ENCODE data around the gene NREP.

NREP gene

DNA sequence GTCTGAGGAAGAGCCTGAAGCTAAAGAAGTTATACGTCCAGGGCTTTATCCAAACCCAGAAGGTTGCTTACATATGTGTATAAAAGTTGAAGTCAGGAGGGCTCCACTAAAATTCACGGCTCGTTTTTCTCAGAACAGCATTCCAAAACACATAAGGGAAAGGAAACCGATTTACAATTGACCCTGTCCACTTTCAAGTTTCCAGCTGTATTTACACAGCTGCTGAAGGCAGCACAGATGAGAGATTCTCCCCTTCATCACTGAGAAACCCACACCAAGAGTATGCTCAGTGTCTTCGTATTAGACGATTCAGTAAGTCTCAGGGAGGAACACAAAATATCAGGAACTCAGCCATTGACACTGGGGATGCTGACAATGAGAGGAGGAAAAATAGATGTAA is 5.9 kb upstream of the NREP start:
- Histone ChIP-seq H3K36me3 (ENCODE audit: insufficient read depth, low read length) (no peaks in the 10 kb centered on the region), H3K4me2 (ENCODE audit: low read length) (no peak overlapping the region), H3K4me1 (ENCODE audit: control insufficient read depth, insufficient read depth, low read length) (peaks cover 16% of the 10 kb centered on the region), H3K9ac (ENCODE audit: low read depth, low read length) (no peak overlapping the region), H3K4me3 (ENCODE audit: low read length) (no peak overlapping the region), H3K9me3 (replicated peaks; ENCODE audit: low read length) (no peaks in the 10 kb centered on the region), H3K27me3 (ENCODE audit: control insufficient read depth, insufficient read depth, low read length) (no peaks in the 10 kb centered on the region)

DNA sequence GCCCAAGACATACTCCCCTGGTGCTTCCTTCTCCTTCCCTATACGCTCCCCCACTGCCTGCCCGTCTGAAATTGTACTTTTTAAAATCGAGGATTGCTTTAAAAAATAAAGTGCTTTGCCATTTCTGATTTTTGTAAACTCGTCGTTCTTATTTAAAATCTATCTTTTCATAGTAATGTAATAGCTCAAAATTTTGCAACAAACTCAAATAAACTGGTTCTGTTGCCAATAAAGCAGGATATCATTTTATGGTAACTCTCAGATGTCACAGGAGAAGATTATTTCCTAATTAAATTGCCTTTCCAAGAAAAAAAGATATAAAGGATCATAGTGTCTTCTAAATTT is 1.3 kb upstream of the NREP start:
- Histone ChIP-seq H3K4me3 (ENCODE audit: low read length) (peak overlapping the region; percentile 89), H3K4me2 (ENCODE audit: low read length) (peak overlapping the region; percentile 81), H3K27me3 (ENCODE audit: control insufficient read depth, insufficient read depth, low read length) (no peaks in the 10 kb centered on the region), H3K4me1 (ENCODE audit: control insufficient read depth, insufficient read depth, low read length) (peaks cover 30% of the 10 kb centered on the region), H3K9me3 (replicated peaks; ENCODE audit: low read length) (no peaks in the 10 kb centered on the region), H3K36me3 (ENCODE audit: insufficient read depth, low read length) (peaks cover 15% of the 10 kb centered on the region), H3K9ac (ENCODE audit: low read depth, low read length) (peak overlapping the region; percentile 89)

DNA sequence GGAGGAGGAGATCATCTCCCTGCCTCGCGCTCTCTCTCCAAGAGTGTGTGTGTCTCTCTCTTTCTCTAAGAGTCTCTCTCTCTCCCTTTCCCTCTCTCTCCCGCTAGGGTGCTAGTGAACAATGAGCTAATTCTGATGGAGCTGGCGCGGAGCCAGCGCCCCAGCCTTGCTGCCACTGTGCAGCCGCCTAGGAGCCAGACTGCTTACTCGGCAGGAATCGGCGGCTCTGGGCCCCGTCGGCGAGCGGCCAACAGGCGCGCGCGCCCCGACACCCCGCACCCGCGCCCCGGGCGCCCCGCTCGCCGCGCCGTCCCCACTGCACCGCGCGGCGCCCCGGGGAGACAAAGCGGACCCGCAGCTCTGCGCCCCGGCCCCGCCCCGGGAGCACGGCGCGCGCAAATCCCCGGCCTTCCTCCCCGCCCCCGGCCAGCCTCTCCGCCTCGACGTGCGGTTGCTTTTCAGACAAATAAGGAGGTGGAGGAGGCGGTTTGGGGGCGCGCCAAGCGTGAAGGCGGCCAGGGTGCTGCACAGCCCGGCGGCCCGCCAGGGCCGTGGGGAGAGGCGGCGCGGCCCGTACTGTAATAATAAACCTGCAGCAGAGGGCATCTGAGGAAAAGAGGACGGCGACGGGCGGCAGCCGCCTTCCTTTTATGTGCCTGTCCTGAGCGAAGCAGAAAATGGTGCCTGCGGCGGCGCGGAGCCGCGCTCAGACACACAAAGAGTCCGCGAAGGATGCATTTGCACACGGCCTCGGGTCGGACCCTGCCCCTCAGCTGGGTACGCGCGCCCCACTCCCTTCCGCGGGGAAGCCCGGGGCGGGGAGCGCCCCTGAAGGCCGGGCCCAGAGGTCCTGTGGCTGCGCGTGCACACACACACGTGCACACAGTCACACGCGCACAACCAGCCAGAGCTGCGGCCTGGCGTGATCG is 625 bp upstream of the NREP start:
- peak overlapping the region; percentile 89 for H3K4me3 ChIP-seq (ENCODE audit: low read length)
- H3K4me2 ChIP-seq (ENCODE audit: low read length): peak overlapping the region; percentile 81
- H3K9ac ChIP-seq (ENCODE audit: low read depth, low read length): peak overlapping the region; percentile 89
- H3K27me3 ChIP-seq (ENCODE audit: control insufficient read depth, insufficient read depth, low read length): no peaks in the 10 kb centered on the region
- H3K9me3 ChIP-seq (replicated peaks; ENCODE audit: low read length): no peaks in the 10 kb centered on the region
- peaks cover 32% of the 10 kb centered on the region for H3K4me1 ChIP-seq (ENCODE audit: control insufficient read depth, insufficient read depth, low read length)
- peaks cover 15% of the 10 kb centered on the region for H3K36me3 ChIP-seq (ENCODE audit: insufficient read depth, low read length)

DNA sequence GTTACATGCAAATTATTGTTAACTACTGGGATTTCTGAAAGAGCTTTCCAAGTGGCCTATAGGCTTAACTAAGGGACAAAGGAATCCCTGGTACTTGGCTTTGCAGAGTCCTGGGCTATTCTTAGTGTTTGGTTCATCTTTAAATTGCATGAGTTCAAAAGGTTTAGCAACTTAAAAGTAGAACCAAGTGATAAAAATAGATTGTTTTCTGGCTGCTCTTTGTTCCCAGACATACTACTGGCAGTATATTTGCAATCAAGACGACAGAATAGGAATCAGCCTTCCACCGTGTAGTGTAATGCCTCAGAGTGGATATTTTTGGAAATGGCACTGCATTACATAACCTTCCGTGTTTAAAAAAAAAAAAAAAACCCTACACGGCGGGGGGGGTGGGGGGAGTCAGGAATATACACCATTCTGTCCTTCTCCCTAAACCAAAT is 1.0 kb downstream of the NREP start:
- Histone ChIP-seq H3K4me1 (ENCODE audit: control insufficient read depth, insufficient read depth, low read length) (peaks cover 38% of the 10 kb centered on the region), H3K4me2 (ENCODE audit: low read length) (peak overlapping the region; percentile 81), H3K27me3 (ENCODE audit: control insufficient read depth, insufficient read depth, low read length) (no peaks in the 10 kb centered on the region), H3K36me3 (ENCODE audit: insufficient read depth, low read length) (peaks cover 15% of the 10 kb centered on the region), H3K9me3 (replicated peaks; ENCODE audit: low read length) (no peaks in the 10 kb centered on the region), H3K9ac (ENCODE audit: low read depth, low read length) (peak overlapping the region; percentile 89), H3K4me3 (ENCODE audit: low read length) (peak overlapping the region; percentile 89)

DNA sequence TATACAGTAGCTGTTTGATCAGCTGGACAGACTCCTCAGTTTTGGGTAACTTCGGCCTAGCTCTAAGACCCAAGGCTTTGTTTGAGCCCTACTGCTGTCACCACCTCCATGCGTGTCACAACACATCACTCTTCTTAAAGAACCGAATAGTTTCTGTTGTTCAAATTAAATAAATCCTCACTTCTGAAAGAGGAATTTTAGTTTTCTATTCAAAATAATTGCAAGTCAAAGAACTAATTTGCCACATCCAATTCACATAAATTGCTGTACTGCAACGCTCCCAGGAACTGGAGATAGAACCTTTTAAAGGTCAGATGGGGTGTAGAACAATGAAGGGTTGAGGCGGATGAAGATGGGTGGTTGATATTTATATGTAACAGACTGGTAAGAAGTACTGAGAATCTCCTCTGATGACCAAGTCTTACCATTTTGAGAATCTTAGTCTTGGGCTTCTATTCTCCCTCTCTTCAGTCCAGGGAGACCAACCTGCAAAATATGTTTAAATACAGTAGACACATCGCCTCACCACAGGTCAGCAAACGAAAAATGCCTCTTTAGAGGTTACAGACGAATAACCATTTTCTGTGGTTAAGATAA is 1.6 kb downstream of the NREP start:
- Histone ChIP-seq H3K9ac (ENCODE audit: low read depth, low read length) (peak overlapping the region; percentile 89), H3K9me3 (replicated peaks; ENCODE audit: low read length) (no peaks in the 10 kb centered on the region), H3K4me1 (ENCODE audit: control insufficient read depth, insufficient read depth, low read length) (peaks cover 41% of the 10 kb centered on the region), H3K4me3 (ENCODE audit: low read length) (peak overlapping the region; percentile 89), H3K36me3 (ENCODE audit: insufficient read depth, low read length) (peaks cover 15% of the 10 kb centered on the region), H3K4me2 (ENCODE audit: low read length) (peak overlapping the region; percentile 81), H3K27me3 (ENCODE audit: control insufficient read depth, insufficient read depth, low read length) (no peaks in the 10 kb centered on the region)

DNA sequence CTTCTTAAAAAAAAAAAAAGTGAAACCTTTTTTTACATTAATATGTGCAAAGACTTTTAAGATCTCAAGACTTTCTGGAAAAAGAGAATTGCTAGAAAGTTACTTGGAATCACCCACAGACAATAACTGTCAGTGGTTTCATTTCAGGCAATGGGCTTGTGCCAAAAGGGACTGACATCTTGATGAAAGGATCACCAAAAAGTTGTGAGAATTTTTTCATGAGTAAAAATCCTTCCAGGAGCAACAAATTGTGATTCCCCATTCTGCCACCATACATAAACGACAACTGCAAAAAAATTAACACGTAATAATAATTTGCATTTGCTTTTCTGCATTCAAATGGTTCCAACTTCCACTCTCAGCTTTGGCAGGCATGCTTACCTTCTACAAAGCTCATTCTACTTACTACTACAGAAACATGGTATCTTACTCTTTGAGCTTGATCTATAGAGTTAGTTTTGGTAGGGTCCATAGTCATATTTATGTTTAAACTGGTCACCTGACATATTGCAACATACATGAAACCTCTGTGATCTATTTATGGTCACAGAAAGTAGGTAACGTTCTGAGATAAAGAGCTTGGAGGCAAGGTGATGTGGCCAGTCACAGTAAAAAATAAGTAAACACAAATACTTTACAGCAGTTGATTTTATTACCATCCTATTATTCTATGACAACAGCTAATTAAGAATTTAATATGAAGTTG is 3.0 kb downstream of the NREP start:
- Histone ChIP-seq H3K4me2 (ENCODE audit: low read length) (peak overlapping the region; percentile 81), H3K4me3 (ENCODE audit: low read length) (peak overlapping the region; percentile 89), H3K27me3 (ENCODE audit: control insufficient read depth, insufficient read depth, low read length) (no peaks in the 10 kb centered on the region), H3K9me3 (replicated peaks; ENCODE audit: low read length) (no peaks in the 10 kb centered on the region), H3K4me1 (ENCODE audit: control insufficient read depth, insufficient read depth, low read length) (peaks cover 54% of the 10 kb centered on the region), H3K36me3 (ENCODE audit: insufficient read depth, low read length) (peaks cover 29% of the 10 kb centered on the region), H3K9ac (ENCODE audit: low read depth, low read length) (peak overlapping the region; percentile 89)

DNA sequence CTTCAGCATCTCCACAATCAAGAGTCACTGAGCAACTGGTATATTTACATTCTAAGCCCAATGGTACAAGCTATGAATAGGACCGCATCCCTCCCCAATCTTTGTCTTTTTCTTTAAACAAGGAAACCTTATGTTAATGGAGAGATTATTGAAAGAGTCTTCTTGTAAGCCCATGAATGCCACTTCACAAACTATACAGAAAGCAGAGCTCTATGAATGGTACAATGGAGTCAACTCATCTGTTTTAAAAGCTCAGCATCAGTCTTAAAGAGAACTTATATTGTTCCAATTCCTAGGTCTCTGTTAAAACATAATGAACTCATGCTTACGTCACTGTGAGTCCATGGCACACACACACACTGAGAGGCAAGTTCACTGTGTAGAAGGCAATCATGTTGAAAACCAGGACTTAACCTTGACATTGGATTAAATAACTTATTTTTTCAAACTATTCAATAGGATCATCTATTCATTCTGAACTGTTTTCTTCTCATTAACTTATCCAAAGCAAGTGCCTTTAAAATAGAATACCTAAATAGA is 4.5 kb downstream of the NREP start:
- no peaks in the 10 kb centered on the region for H3K27me3 ChIP-seq (ENCODE audit: control insufficient read depth, insufficient read depth, low read length)
- peaks cover 55% of the 10 kb centered on the region for H3K4me1 ChIP-seq (ENCODE audit: control insufficient read depth, insufficient read depth, low read length)
- H3K9ac ChIP-seq (ENCODE audit: low read depth, low read length): peak overlapping the region; percentile 3
- H3K4me3 ChIP-seq (ENCODE audit: low read length): peak overlapping the region; percentile 37
- H3K9me3 ChIP-seq (replicated peaks; ENCODE audit: low read length): no peaks in the 10 kb centered on the region
- H3K4me2 ChIP-seq (ENCODE audit: low read length): peak overlapping the region; percentile 41
- peaks cover 33% of the 10 kb centered on the region for H3K36me3 ChIP-seq (ENCODE audit: insufficient read depth, low read length)

DNA sequence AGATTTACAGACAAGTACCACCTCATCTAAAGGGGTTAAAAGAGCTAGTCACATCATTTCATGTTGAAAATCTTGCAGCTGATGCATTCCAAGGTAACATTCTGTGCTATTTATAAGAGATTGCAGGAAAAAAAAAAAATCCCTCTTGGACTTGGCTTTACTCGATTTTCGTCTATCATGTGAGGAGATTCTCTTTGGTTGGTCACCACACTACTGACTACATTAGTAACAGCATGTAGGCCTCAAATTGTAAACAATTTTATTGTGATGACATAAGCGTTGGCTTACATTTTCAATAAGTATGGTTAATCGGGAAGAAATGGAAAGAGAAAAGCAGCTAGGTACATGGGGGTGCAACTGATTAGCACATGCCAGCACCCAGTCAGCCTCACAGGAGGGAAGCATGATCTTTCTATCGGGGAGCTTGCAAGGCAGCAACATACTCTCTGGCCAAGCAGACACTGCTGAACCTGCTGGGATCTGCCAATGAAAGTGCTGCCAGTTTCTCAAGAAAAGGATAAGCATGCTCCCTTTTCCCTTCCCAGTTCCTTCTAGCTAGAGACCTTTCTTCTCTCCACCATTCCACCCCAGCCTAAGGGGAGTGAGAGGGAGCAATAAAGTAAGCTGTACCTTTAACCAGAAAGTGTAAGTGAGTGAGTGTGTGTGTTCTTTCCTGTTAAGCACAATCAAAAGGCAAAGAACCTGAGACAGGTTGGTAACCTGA is 7.5 kb downstream of the NREP start:
- Histone ChIP-seq H3K9me3 (replicated peaks; ENCODE audit: low read length) (no peaks in the 10 kb centered on the region), H3K27me3 (ENCODE audit: control insufficient read depth, insufficient read depth, low read length) (no peaks in the 10 kb centered on the region), H3K4me3 (ENCODE audit: low read length) (peak overlapping the region; percentile 9), H3K9ac (ENCODE audit: low read depth, low read length) (peak overlapping the region; percentile 67), H3K4me1 (ENCODE audit: control insufficient read depth, insufficient read depth, low read length) (peaks cover 85% of the 10 kb centered on the region), H3K4me2 (ENCODE audit: low read length) (peak overlapping the region; percentile 69), H3K36me3 (ENCODE audit: insufficient read depth, low read length) (peaks cover 37% of the 10 kb centered on the region)

DNA sequence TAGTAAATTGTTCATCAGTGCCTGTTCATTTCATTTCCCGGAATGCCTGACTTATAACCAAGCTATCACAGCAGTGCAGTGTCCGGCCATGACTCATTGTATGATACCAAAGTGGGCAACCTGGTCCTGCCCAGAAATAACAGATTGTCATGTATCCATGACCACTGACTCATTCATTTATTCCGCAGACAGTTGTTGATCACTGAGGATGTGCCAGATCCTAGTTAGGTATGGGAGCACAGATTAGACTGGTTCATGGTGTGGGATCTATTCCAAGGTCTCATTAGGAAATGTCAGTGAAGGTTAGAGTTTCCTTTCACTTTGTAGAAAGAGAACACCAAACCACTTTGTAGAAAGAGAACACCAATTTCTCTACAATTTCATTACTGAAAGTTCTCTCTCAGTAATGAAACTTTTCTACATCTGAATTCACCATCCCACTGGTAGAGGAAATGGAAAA is 8.7 kb downstream of the NREP start:
- H3K4me1 ChIP-seq (ENCODE audit: control insufficient read depth, insufficient read depth, low read length): peaks cover 85% of the 10 kb centered on the region
- peak overlapping the region; percentile 17 for H3K4me3 ChIP-seq (ENCODE audit: low read length)

DNA sequence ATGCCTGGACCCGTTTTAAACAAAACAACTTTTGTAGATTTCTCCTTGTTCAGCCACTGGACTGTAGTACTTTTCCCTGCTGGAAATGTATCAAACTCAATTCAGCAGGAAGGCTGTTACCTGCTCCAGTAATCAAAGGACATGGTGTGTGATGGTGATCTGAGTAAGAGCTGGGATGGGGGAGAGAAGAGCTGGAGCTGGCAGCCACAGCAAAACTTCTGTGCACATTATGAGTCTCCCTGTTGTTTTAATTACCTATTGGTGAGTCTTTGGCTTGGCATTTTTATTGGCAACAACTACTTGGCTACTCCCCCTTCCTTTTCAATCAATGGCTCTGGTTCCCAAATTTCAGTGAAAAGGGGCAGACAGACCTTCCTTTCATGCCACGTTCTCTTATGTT is 9.7 kb downstream of the NREP start:
- peaks cover 31% of the 10 kb centered on the region for H3K36me3 ChIP-seq (ENCODE audit: insufficient read depth, low read length)
- peaks cover 86% of the 10 kb centered on the region for H3K4me1 ChIP-seq (ENCODE audit: control insufficient read depth, insufficient read depth, low read length)
- peak overlapping the region; percentile 34 for H3K4me3 ChIP-seq (ENCODE audit: low read length)
- no peaks in the 10 kb centered on the region for H3K27me3 ChIP-seq (ENCODE audit: control insufficient read depth, insufficient read depth, low read length)
- H3K4me2 ChIP-seq (ENCODE audit: low read length): peak overlapping the region; percentile 62
- H3K9ac ChIP-seq (ENCODE audit: low read depth, low read length): peak overlapping the region; percentile 78
- no peaks in the 10 kb centered on the region for H3K9me3 ChIP-seq (replicated peaks; ENCODE audit: low read length)

More for the DNA sequence above, 8.7 kb downstream of the NREP start:
- Histone ChIP-seq H3K9me3 (replicated peaks; ENCODE audit: low read length) (no peaks in the 10 kb centered on the region), H3K9ac (ENCODE audit: low read depth, low read length) (peak overlapping the region; percentile 78), H3K36me3 (ENCODE audit: insufficient read depth, low read length) (peaks cover 31% of the 10 kb centered on the region), H3K27me3 (ENCODE audit: control insufficient read depth, insufficient read depth, low read length) (no peaks in the 10 kb centered on the region), H3K4me2 (ENCODE audit: low read length) (peak overlapping the region; percentile 69)
